K562 (cell line): ENCODE data around the gene SLC38A1. TPM values are rescaled to one million over a fixed set of nuclear protein-coding genes. Genes with fewer than 3 reads are reported as not detected.

ENCODE experiments used
- ADNP ChIP-seq: fragments of 200-800 bp; sonication (Bioruptor generic); IDR thresholded peaks from 2 replicates; pipeline ENCODE4 v1.6.1; 2016; ENCODE audit warnings: missing genetic modification characterization, missing compliant biosample characterization
- CGGBP1 ChIP-seq: fragments of 250-450 bp; sonication (Bioruptor Pico); IDR thresholded peaks from 2 replicates; pipeline ENCODE4 v1.9.0; 2021; ENCODE audit warnings: mild to moderate bottlenecking
- CREB3L1 ChIP-seq: fragments of 450-650 bp; IDR thresholded peaks from 2 replicates; pipeline ENCODE4 v1.6.1; 2014; ENCODE audit warnings: low read depth, mild to moderate bottlenecking, moderate library complexity, borderline replicate concordance
- DACH1 ChIP-seq: fragments of 450-650 bp; IDR thresholded peaks from 2 replicates; pipeline ENCODE4 v1.6.1; 2018; ENCODE audit not compliant: partially characterized antibody
- DMBX1 ChIP-seq: fragments of 250-450 bp; sonication (Bioruptor Pico); IDR thresholded peaks from 2 replicates; pipeline ENCODE4 v1.8.0; 2022; ENCODE audit warnings: inconsistent platforms, mild to moderate bottlenecking, moderate library complexity, borderline replicate concordance
- E2F5 ChIP-seq: sonication (generic); formaldehyde crosslinking; IDR thresholded peaks from 2 replicates; pipeline ENCODE4 v1.8.0; 2022; ENCODE audit warnings: mild to moderate bottlenecking, missing genetic modification reagents
- FOXM1 ChIP-seq, 2 experiments: fragments of 450-650 bp in 1 of 2; sonication (generic) in 1 of 2; formaldehyde crosslinking in 1 of 2; IDR thresholded peaks; 2 replicates each; pipeline versions ENCODE4 v1.6.1 to v1.9.0; 2017 to 2022; ENCODE audit warnings: low read depth in 2 of 2, mild to moderate bottlenecking in 2 of 2, missing genetic modification reagents in 1 of 2, moderate library complexity in 1 of 2
- HMBOX1 ChIP-seq: sonication (generic); IDR thresholded peaks from 2 replicates; pipeline ENCODE4 v1.6.1; 2016
- HNRNPH1 ChIP-seq: fragments of 200-400 bp; formaldehyde crosslinking; optimal IDR thresholded peaks from 2 replicates; pipeline ENCODE3; 2017; ENCODE audit warnings: low read depth, mild to moderate bottlenecking, low read length, moderate library complexity
- HNRNPL ChIP-seq: fragments of 200-400 bp; formaldehyde crosslinking; IDR thresholded peaks from 2 replicates; pipeline ENCODE4 v1.6.1; 2017; ENCODE audit warnings: low read depth, mild to moderate bottlenecking, low read length
- KLF1 ChIP-seq: fragments of 450-650 bp; IDR thresholded peaks from 2 replicates; pipeline ENCODE4 v1.6.1; 2016; ENCODE audit warnings: missing genetic modification characterization, missing compliant biosample characterization
- NCOR1 ChIP-seq: fragments of 450-650 bp; IDR thresholded peaks from 2 replicates; pipeline ENCODE4 v1.6.1; 2016; ENCODE audit warnings: mild to moderate bottlenecking, moderate library complexity
- SETDB1 ChIP-seq: IDR thresholded peaks from one replicate; pipeline ENCODE4 v1.6.1; 2012; ENCODE audit warnings: low read length, control low read depth, inconsistent platforms
- ZNF592 ChIP-seq: fragments of 450-650 bp; IDR thresholded peaks from 2 replicates; pipeline ENCODE4 v1.6.1; 2017; ENCODE audit warnings: antibody characterized with exemption, mild to moderate bottlenecking
- ZNF639 ChIP-seq, 2 experiments: fragments of 200-800 bp in 1 of 2; sonication (Bioruptor generic) in 1 of 2; sonication (generic) in 1 of 2; formaldehyde crosslinking in 1 of 2; IDR thresholded peaks in 1 of 2; conservative IDR thresholded peaks in 1 of 2; 2 replicates each; pipeline versions ENCODE4 v1.5.0 to v1.6.1; 2016 to 2020; ENCODE audit warnings: missing compliant biosample characterization in 1 of 2, missing genetic modification characterization in 1 of 2, missing genetic modification reagents in 1 of 2
- ZZZ3 ChIP-seq: fragments of 450-650 bp; IDR thresholded peaks from 2 replicates; pipeline ENCODE4 v1.6.1; 2016; ENCODE audit warnings: antibody characterized with exemption, mild to moderate bottlenecking, moderate library complexity
- polyA plus RNA-seq, 8 experiments: library from polyadenylated mRNA; depleted of rRNA in 4 of 8; stranded (reverse) in 5 of 8; unstranded in 3 of 8; fragments of >200 nt; fragmentation: Nextera tagmentation in 2 of 8; fragmentation: Illumina TruSeq in 1 of 8; extraction: Ambion mirVana in 2 of 8; extraction: Trizol in 1 of 8; gene quantifications; 2 replicates each; pipeline versions ENCODE4 v1.2.1 to v1.2.3, GENCODE V29; 2011 to 2014; ENCODE audit warnings: inconsistent platforms in 1 of 8, missing spikeins in 1 of 8
- total RNA-seq, 7 experiments: library from RNA; depleted of rRNA in 6 of 7; stranded (reverse); fragments of >200 nt in 6 of 7; fragmentation: Illumina TruSeq in 2 of 7; extraction: Trizol in 2 of 7; gene quantifications; 2 replicates each; pipeline versions ENCODE4 v1.2.1 to v1.2.3, GENCODE V29; 2011 to 2021; ENCODE audit warnings: low replicate concordance in 1 of 7

Gene SLC38A1
- total and polyA plus RNA-seq, 9 of the 15 experiments (the other 6 are each of a cell fraction or from before 2014, with no cell fraction given) = 51.9 to 112 (median 75.0) TPM

GRCh38 chr12:46268583-46269428 is at the start of gene SLC38A1 (continued):
- TF ChIP-seq FOXM1 (IDR thresholded peaks at IDR 0.05; ENCODE audit: low read depth) (0 out of 2 replicates have a peak, but pooled peaks have one; percentile 25), FOXM1 (CRISPR knock-in tag; IDR thresholded peaks at IDR 0.05; ENCODE audit: low read depth) (peak; percentile 82), CREB3L1 (peak; percentile 93), CGGBP1 (CRISPR knock-in tag) (no peak), HNRNPL (peak; percentile 63; the same call in 1 of the 2 replicates), DACH1 (peak; percentile 7), HMBOX1 (no peak), NCOR1 (peak; percentile 31; the same call in 1 of the 2 replicates), KLF1 (peak; percentile 84), ZZZ3 (no peak), ADNP (no peak), DMBX1 (CRISPR knock-in tag) (peak; percentile 85), ZNF639 (CRISPR knock-in tag; conservative IDR thresholded peaks at IDR 0.05 in 1 of 2, IDR thresholded peaks at IDR 0.05 in 1 of 2) (no peak), E2F5 (CRISPR knock-in tag) (peak; percentile 51; the same call in 1 of the 2 replicates), SETDB1 (no peak), HNRNPH1 (no peak), ZNF592 (peak; percentile 96)
